NCI-H2171 treated with DMSO at 0.1 percent for 48 hours (cell line): Measurements from ENCODE around the gene TPBGL.
A peak's percentile ranks its signal among the peaks of the same experiment; 100 is the strongest.

Experiments used
- DNase-seq: peaks from one replicate; lab custom pipeline; 2025; lab: John Stamatoyannopoulos, UW

The TPBGL gene

DNA sequence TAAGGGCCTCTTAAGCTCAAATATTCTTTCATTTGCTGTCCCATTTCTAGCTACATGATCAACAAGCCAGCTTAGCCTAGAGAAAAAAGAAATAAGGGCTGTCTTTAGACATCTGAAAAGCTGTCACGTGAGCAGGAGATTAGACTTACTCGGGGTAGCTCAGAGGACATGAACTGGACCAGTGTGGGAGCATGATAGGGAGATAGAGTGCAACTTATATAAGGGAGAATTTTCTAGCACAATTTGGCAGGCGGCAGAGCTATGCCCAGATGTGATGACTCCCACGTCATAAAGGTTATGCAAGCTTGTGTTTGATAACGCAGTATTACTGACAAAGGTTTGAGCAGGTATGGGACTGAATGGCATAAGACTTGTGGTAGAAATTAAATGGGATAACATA lies 28.2 kb upstream of the TPBGL start:
- no peak for DNase-seq

DNA sequence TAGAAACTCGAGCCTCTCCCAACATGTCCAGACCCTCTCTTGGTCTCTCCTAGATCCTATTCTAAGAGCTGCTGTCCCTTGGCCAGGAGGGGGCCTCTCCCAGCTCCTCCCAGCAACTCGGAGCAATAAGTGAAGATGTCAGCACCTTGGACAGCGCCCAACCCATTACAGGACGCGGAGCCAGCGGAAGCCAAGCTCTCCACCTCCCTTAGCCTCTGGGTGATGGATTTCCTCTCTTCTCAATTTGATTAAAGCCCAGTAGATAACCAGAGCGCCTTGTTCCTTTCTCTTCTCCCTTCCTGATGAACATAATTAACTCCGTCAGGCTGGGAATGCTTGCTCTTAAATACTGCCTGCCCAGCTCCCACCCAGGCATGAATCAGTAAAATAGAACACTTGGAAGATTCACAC lies 26.2 kb upstream of the TPBGL start:
- DNase-seq: no peak

DNA sequence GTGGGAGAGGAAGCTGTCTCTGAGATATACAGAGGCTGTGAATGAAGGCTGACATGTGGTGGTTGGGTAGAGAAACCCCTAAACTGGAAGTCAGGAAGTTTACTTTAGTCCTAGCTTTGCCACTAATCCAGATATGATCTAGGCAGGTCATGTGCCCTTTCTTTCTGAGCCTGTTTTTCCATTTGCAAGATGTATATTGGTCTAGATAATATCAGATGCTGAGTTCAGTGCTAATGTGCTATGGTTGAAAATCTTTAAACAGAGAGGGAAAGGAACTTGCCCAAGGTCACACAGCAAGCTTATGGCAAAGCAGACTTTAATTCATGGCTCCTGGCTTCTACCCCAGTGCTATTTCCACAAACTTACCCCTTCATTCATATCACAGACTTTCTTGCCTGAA lies 25.7 kb upstream of the TPBGL start:
- DNase-seq: no peak

DNA sequence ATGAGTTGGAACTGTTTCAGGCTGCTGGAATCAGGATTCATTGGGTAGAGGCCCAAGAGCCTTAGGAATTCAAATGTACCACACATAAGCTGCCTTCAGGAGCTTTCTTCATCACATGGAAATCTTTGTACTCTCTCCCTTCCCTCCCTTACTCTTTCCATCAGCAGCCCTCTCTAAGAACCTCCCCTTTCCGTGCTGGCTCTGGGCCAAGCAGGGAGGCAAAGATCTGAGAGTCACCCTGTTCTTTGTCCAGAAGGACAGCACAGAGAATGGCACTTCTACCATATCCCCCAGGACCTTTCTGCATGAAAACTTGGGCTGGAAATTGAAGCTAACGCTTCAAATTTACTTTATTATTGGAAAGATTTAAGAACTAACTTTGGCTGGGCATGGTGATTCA lies 20.7 kb upstream of the TPBGL start:
- DNase-seq: no peak

DNA sequence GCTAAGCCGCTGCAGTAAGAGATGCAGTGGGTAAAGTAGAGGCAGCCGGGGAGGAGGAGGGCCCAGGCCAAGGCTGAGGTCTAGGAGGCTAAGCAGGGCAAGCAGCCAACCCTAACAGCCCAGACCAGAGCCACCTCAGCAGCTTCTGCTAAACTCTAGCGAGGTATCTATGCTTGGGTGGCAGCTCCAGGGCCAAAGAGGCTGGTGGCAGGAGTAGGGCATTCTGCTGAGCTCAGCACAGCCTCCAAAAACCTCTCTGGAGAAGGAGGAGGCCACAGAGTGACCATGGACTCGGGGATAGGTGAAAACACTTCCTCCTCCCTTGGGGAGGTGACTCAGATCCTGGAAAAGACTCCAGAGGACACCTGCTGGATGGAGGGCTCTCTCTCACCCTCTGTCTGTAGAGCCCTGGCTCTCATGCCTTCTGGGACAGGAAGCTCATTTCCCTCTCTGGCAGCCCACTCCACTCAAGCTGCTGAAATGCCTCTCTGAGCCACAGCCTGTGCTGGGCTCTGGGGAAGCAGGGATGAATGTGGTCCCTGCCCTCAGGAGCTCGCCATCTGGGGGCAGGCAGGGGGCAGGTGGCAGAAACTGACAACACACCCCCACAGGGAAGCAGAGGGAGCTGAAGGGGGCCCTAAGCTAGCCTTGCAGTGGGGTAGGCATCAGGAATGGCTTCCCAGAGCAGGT lies 16.5 kb upstream of the TPBGL start:
- no peak for DNase-seq

DNA sequence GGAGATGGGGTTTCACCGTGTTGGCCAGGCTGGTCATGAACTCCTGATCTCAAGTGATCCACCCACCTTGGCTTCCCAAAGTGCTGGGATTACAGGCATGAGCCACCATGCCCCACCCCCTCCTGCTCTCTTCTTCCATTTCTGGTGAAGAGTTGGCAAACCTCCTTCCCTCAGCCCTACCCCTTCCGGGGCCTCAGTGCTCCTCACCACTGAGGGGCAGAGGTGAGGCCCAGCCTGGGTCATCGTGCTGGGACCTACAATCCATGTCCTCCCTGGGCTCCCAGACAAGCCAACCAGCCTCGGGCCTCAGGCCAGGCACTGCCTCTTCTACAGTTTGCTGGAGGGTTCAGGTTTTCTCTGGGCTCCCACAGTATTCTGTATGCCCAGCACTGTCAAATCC lies 14.8 kb upstream of the TPBGL start:
- DNase-seq: no peak

DNA sequence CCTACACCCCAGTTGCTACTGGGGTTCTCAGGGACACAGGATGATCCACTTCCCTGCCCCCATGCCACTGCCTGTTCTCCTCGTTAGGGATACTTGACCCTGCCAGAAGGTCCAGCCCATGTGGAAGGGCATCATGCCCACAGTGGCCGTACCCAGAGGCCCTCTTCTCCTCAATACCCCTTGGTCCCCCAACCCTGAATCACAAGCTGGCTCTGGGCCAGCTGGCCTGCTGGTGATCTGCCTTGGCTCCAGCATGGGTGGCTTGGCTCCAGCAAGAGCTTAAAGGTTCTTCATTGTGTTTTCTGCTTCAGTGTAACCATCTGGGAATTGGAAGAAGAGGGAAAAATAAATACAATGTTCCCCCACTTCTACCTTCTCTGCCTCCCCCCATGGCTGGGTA lies 11.1 kb upstream of the TPBGL start:
- no peak for DNase-seq

DNA sequence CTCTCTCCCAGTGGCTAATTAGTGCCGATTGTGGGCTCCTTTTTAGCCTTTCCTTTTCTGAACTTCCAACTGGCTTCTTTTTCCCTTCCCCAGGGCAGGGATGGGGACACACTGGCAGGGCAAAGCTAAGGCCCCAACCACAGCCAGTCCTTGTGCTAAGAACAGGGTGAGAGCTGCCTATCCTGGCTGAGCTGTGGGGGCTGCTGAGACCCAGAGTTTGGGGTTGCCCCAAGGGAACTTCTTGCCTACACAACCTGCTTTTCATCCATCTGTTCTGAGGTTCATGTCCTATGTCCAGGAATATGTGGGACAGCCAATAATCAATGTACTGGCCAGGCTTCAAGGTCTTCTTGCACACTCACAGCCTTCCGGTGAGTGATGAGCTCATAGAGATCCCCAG lies 10.0 kb upstream of the TPBGL start:
- no peak for DNase-seq

DNA sequence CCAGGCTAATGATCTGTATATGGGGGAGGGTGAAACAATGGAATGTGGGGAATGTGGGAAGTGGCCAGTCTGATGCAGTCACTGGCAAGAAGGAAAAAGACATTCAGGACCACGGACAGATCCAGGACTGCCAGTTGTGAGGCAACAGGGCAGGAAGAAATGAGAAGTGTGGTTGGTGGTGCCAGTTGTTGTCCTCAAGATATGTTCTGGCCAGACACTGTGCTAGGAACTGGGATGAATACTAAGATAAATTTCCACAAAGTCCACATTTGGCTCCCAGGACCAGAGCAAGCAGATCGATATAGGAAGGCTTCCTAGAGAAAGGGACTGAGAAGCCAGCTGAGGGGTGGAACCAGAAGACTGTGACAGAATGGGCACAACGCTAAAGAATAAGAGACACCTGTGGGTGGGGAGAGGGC lies 6.8 kb upstream of the TPBGL start:
- no peak for DNase-seq

DNA sequence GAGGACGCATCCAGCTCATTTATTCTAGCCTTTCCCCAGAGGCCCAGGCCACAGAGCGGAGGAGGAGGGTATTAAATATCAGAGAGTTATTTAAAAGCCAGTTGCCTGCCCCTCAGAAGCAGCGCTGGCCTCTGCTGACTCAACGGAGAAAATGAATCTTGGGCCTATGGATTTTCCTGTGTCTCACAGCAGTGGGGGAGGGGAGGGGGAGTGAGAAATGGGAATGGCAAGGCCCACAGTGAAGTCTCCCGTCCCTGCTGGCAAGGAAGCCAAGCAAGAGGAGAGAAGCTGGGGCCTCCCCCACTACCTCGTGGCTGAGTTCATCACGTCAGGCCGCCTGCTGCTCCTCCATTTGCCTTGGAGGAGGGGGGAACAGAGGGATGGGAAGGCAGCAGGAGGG lies 4.5 kb upstream of the TPBGL start:
- no peak for DNase-seq

DNA sequence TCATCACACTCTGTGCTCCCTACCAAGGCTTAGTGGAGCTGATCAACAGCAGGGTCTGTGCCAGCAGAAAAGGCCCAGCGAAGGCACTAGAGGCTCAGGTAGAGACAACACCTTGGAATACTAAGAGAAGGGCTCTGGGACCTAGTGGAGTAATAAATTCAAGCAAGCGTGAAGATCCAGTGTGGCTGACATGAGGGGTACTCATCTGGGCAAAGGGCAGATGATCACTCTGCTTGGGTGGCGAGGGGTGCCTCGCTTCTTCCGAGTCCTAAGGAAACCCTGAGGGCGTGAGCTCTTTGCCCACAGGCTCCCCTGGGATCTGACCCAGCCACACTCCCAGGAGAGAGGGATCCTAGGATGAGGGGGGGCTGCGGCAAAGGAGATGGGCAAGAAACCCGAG lies 3.5 kb upstream of the TPBGL start:
- DNase-seq: peak; percentile 53

DNA sequence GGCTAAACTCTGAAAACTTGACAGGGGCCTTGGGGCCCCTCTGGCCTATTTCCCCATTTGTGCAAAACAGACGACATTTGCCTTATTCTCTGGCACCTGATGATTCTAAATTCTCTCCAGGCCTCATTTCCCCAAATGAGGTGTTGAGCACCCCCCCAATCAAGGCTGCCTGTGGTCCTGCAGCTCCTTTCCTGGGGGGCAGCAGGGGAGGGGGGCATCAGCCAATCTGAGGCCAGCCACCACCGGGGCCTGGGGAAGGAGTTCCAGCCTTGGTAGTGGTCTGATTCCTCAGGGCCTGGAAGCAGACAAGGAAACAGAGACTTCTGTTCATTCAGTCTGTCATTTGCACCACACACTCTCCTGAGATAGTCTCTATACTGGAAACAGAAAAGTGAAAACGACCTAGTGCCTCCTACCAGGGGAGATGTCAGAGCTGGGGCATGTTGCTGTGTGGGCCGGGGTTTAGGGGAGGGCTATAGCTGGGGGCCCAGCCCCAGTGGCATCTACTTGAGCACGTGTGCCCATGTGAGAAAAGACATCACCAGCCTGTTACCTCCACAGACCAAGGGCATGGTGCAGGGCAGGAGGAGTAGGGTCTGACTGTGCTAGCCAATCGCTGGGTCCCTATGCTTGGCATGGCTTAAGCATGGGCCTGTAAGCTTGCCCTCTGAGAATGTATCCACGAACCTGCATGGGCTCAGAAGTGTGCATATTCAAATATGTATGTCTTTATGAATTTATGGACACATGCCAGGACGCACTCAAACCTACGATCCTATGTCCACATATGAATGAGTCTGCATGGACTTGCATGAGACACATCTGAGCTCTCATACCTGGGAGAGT lies 1.8 kb upstream of the TPBGL start:
- no peak for DNase-seq

DNA sequence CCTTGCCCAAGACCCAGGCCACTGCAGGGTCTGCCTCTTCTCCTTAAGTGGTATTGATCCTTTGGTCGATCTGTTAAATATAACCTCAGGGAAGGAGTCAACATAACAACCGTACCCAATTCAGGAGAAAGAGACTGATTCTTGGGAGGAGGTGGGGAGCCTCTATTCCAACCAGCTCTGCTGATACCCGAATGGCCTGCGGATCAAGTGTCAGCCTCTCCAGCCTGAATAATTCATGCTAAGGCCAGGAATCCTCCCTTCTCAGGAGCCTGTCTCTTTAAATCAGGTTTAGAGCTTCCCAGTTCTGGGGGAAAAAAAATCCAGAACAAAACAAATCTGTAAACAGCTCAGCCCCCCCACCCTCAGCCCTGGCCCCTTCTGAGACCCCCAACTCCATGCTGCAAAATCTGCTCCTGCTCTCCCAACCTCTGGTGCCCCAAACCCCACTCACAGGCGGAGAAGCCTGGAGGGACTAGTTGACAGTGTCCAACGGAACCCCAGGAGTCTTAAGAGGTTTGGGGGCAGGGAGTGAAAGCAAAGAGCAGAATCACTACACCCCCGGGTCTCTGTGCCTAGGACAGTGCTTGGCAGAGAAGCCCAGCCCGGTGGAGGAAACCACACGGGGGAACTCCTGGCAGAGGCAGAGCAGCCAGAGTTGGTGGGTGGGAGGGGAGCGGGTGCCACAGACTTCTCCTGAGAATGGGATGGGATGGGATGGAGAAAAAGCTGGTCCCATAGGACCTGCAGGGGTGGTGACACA lies 863 bp upstream of the TPBGL start:
- no peak for DNase-seq

DNA sequence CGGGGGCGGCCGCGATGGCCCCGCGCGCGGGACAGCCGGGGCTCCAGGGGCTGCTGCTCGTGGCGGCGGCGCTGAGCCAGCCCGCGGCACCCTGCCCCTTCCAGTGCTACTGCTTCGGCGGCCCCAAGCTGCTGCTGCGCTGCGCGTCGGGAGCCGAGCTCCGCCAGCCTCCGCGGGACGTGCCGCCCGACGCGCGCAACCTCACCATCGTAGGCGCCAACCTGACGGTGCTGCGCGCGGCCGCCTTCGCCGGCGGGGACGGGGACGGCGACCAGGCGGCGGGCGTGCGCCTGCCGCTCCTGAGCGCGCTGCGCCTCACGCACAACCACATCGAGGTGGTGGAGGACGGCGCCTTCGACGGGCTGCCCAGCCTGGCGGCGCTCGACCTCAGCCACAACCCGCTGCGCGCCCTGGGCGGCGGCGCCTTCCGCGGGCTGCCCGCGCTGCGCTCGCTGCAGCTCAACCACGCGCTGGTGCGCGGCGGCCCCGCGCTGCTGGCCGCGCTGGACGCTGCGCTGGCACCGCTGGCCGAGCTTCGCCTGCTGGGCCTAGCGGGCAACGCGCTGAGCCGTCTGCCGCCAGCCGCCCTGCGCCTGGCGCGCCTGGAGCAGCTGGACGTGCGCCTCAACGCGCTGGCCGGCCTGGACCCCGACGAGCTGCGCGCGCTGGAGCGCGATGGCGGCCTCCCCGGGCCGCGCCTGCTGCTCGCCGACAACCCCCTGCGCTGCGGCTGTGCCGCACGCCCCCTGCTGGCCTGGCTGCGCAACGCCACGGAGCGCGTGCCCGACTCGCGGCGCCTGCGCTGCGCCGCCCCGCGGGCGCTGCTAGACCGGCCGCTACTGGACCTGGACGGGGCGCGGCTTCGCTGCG lies 697 bp downstream of the TPBGL start:
- peak; percentile 44 for DNase-seq

DNA sequence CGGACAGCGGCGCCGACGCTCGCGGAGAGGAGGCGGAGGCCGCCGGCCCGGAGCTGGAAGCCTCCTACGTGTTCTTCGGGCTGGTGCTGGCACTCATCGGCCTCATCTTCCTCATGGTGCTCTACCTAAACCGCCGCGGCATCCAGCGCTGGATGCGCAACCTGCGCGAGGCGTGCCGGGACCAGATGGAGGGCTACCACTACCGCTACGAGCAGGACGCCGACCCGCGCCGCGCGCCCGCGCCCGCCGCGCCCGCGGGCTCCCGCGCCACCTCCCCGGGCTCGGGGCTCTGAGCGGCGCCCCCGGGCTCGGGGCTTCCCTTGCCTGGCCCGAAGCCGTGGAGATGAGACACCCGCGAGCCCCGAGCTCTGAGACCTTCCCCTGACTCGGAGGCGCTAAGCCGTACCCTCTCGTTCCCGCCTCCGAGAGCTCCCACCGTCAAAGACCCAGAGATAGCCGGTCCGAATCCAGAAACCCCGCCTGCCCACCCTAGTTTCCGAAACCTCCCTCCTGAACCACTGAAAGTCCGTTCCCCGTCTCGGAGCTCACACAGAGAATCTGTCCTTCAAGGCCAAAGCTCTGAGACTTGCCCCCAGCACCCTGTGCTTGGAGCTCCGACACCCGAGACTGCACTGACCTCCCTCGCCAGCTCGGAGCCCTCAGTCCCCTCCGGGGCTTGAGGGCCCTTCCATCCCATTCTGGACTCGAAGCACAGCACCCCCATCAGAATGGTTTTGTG lies 1.5 kb downstream of the TPBGL start:
- DNase-seq: no peak

DNA sequence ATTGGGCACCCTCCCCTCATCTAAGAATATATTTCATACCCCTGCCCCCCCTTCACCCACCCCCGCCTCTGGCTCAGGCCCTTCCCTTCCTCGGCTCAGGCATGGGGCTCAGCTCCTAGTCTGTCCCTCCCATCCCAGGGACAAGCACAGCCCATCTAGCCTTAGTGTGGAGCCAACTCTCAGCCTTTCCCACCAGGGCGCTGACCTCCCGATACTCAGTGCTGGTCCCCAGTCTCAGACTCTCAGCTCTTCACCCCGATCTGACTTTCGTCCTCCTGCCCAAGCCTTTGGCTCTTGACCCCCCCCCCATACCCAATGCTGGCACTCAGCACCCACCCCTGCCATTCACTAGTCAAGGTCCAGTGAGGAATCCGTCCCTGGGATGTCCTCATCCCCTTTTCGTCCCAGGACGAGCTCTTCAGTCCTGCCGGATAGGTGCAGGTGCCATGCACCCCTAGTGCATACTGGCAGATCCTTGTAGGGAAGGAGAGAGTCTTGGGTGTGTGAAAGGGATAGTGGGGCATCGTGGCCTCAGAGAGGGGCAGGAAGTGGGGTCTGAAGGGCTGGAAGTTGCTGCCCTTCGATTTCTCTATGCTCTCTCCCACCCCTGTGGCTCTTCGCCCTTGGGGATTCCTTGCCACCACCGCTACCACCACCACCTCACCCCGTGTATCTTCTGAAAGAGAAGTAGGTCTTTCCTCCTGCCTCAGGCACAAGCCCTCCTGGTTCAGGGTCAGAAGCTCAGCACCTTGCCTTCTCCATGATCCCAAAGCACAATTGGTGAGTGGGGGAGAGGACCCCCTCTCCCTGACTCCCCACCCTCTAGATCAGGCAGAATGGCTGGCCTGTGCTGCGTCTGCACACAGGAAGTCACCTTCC lies 2.4 kb downstream of the TPBGL start:
- no peak for DNase-seq

DNA sequence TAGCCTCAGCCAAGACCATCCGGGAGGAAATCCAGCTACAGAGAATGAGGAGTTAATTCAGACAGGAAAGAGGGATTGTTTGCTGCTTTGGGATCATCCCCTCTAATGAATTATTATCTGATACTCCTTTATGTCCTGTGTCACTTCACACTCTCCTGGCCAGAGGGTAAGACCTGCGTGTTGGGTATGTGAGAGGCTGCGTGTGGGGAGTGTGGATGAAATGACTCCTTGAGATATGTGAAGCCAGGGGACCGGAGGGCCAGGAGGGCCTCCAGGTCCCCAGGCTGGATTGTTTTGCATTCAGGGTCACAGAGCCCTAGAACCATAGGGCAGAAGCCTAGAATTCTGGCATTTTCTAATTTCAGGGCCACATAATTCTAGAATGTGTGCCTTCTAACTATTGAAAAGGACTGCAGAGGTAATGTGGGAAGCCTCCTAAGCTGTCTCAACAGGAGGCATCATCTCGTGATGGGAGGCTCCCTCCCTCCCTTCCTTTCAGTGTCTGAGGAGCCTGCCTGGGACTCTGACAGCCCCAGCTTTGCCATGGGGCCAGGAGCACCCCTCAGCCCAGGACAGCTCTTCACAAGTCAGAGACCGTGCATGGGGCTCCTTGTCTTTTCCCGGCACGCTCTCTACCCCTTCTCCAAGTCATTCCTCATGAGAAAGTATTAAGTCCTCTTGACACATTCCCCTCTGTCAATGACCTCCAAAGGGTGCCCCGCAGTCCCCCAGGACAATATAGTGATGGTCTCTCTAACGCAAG lies 3.7 kb downstream of the TPBGL start:
- DNase-seq: no peak

DNA sequence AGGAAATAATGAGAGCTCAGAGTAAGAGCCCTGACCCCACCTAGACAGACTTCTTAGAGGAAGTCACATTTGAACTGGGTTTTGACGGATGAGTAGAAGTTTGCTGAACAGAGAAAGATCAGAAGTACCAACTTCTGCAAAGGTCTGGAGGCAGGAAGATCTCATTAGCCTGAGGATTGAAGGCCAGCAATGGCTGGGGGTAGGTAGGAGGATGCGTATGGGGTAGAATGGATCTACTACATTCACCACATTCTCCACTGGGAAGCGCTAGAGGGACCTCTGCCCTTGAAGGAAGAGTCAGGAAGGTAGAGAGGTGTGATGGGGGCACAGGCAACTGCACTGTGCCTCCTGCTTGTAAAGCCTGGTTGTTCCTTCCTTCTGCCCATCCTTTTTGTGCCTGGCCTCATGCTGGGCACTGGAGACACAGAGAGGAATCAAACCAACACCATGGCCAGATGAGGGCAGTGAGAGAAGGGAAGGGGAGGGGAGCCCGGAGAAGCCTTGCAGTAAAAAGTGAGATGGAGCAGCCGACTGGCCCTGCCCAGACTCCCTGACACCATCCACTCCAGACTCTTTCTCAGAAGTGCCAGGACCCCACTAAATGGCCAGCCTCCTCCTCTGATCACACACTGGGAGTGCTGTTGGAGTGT lies 4.9 kb downstream of the TPBGL start:
- no peak for DNase-seq
